HepG2 (cell line): ENCODE data around the gene MED13. TPM values are rescaled to one million over a fixed set of nuclear protein-coding genes. Genes with fewer than 3 reads are reported as not detected.

Experiments used
- ATAC-seq: fragments of 200-7000 bp; cut with Tn5 transposase; 3 replicates; pipeline ENCODE4 v1.9.1; 2020; ENCODE audit warnings: mild to moderate bottlenecking, moderate library complexity
- BruUV-seq: library from RNA; stranded (reverse); fragments of 400-500 nt; replicated peaks from 2 replicates; lab custom pipeline; 2021; lab: Mats Ljungman, UMichigan
- CTCF ChIA-PET: fragments of 300-600 bp; formaldehyde crosslinking; extraction: SDS; loops from one replicate; lab custom pipeline; 2021; ENCODE audit warnings: low total read pairs, inconsistent platforms, low intra/inter-chr PET ratio; lab: Yijun Ruan, JAX
- POLR2A ChIA-PET: fragments of 350-600 bp; sonication (Branson Sonifier 250); formaldehyde crosslinking; loops from one replicate; lab custom pipeline; 2020; ENCODE audit warnings: antibody characterized with exemption, inconsistent platforms; lab: Yijun Ruan, JAX
- DNase-seq: peaks from one replicate; pipeline ENCODE4 v3.0.0-alpha.2; 2015; ENCODE audit warnings: low spot score
- FAIRE-seq: peaks from 3 replicates; lab custom pipeline; 2011; peaks lifted over from hg19 to GRCh38; lab: Jason Lieb, UNC
- H2AFZ ChIP-seq: one replicate; pipeline ENCODE4 v1.6.1; 2011; ENCODE audit warnings: low read length, inconsistent platforms
- H3K27ac ChIP-seq: fragments of 300-600 bp; 3 replicates; pipeline ENCODE4 v1.8.0; 2011; ENCODE audit warnings: mixed run types, mild to moderate bottlenecking, mixed read lengths, low read length, inconsistent platforms; ENCODE audit not compliant: insufficient read depth; ENCODE audit errors: extremely low read length
- H3K27me3 ChIP-seq, 2 experiments: fragments of 200-600 bp in 1 of 2; 2 replicates in 1 of 2; 3 replicates in 1 of 2; pipeline versions ENCODE4 v1.6.0 to v1.8.0; 2011; ENCODE audit warnings: low read length in 2 of 2, mild to moderate bottlenecking in 2 of 2, moderate library complexity in 2 of 2, inconsistent platforms in 1 of 2; ENCODE audit not compliant: insufficient read depth in 2 of 2, control insufficient read depth in 1 of 2
- H3K36me3 ChIP-seq, 2 experiments: fragments of 200-600 bp in 1 of 2; replicated peaks in 1 of 2; 2 replicates in 1 of 2; 3 replicates in 1 of 2; pipeline versions ENCODE4 v1.5.1 to v1.8.0; 2011; ENCODE audit warnings: low read length in 2 of 2, inconsistent platforms in 1 of 2; ENCODE audit not compliant: insufficient read depth in 2 of 2, control insufficient read depth in 1 of 2
- H3K4me1 ChIP-seq: 2 replicates; pipeline ENCODE4 v1.5.1; 2012; ENCODE audit warnings: low read length, inconsistent platforms; ENCODE audit not compliant: insufficient read depth
- H3K4me2 ChIP-seq: 2 replicates; pipeline ENCODE4 v1.6.0; 2011; ENCODE audit warnings: low read depth, low read length, inconsistent platforms
- H3K4me3 ChIP-seq, 3 experiments: fragments of 200-600 bp in 1 of 3; sonication (generic), shearing (Covaris generic) in 1 of 3; replicated peaks in 1 of 3; 2 replicates each; pipeline ENCODE4 v1.5.1; 2011 to 2016; ENCODE audit warnings: low read length in 3 of 3, inconsistent platforms in 2 of 3, low read depth in 2 of 3, mild to moderate bottlenecking in 2 of 3, control low read depth in 1 of 3, mixed read lengths in 1 of 3; ENCODE audit not compliant: insufficient read depth in 1 of 3
- H3K79me2 ChIP-seq: one replicate; pipeline ENCODE4 v1.6.1; 2011; ENCODE audit warnings: low read length, inconsistent platforms; ENCODE audit not compliant: insufficient read depth
- H3K9ac ChIP-seq: 2 replicates; pipeline ENCODE4 v1.6.0; 2011; ENCODE audit warnings: mild to moderate bottlenecking, low read depth, low read length, inconsistent platforms; ENCODE audit not compliant: insufficient read depth
- H3K9me3 ChIP-seq: 2 replicates; pipeline ENCODE4 v1.5.1; 2012; ENCODE audit warnings: mild to moderate bottlenecking, low read length
- H4K20me1 ChIP-seq: 2 replicates; pipeline ENCODE4 v1.6.0; 2011; ENCODE audit warnings: inconsistent platforms, mild to moderate bottlenecking, low read length, moderate library complexity; ENCODE audit not compliant: insufficient read depth
- ARID2 ChIP-seq: sonication (generic); formaldehyde crosslinking; IDR thresholded peaks from 2 replicates; pipeline ENCODE4 v1.8.1; 2022; ENCODE audit warnings: mild to moderate bottlenecking, missing genetic modification reagents, borderline replicate concordance
- MAFF ChIP-seq: IDR thresholded peaks from 2 replicates; pipeline ENCODE4 v1.6.1; 2011; ENCODE audit warnings: low read depth, low read length, improper control_type of control experiment
- MAFK ChIP-seq, 2 experiments: IDR thresholded peaks in 1 of 2; conservative IDR thresholded peaks in 1 of 2; 2 replicates each; pipeline ENCODE4 v1.6.1; 2011; ENCODE audit warnings: improper control_type of control experiment in 2 of 2, low read length in 2 of 2
- MZF1 ChIP-seq: sonication (generic); formaldehyde crosslinking; IDR thresholded peaks from 2 replicates; pipeline ENCODE4 v1.8.1; 2023; ENCODE audit warnings: mild to moderate bottlenecking, missing genetic modification reagents, borderline replicate concordance
- PHF20 ChIP-seq: sonication (generic); formaldehyde crosslinking; IDR thresholded peaks from 2 replicates; pipeline ENCODE4 v1.5.0; 2020; ENCODE audit warnings: mild to moderate bottlenecking, missing genetic modification reagents
- SALL2 ChIP-seq: sonication (generic); formaldehyde crosslinking; IDR thresholded peaks from 2 replicates; pipeline ENCODE4 v1.8.1; 2023; ENCODE audit warnings: mild to moderate bottlenecking, missing genetic modification reagents, inconsistent platforms
- TOE1 ChIP-seq: sonication (generic); formaldehyde crosslinking; IDR thresholded peaks from 2 replicates; pipeline ENCODE4 v1.4.0; 2020; ENCODE audit warnings: mild to moderate bottlenecking, missing genetic modification reagents
- ZFP82 ChIP-seq: sonication (generic); formaldehyde crosslinking; IDR thresholded peaks from 2 replicates; pipeline ENCODE4 v1.5.1; 2020; ENCODE audit warnings: mild to moderate bottlenecking, missing genetic modification reagents, borderline replicate concordance
- ZNF441 ChIP-seq: sonication (generic); formaldehyde crosslinking; IDR thresholded peaks from 2 replicates; pipeline ENCODE4 v1.7.0; 2021; ENCODE audit warnings: missing genetic modification reagents, borderline replicate concordance
- ZSCAN30 ChIP-seq: sonication (generic); formaldehyde crosslinking; IDR thresholded peaks from 2 replicates; pipeline ENCODE4 v1.5.0; 2020; ENCODE audit warnings: mild to moderate bottlenecking, missing genetic modification reagents
- WGBS: methylation state at CpG from one replicate; pipeline ENCODE4 v1.1.6; 2017; ENCODE audit warnings: low lambda C conversion rate; 5-methylcytosine and 5-hydroxymethylcytosine counted together
- in situ Hi-C: cut with HindIII; loops from 2 replicates; pipeline ENCODE4 v1.10.0; 2017; ENCODE audit warnings: low pct_unique_long_range_greater_than_20kb; ENCODE audit not compliant: extremely low pct_ligation_motif_present
- intact Hi-C: fragments of 100-400 bp; cut with micrococcal nuclease; formaldehyde crosslinking; loops from one replicate; pipeline ENCODE4 v1.10.0; 2022; ENCODE audit not compliant: unreplicated experiment
- polyA plus RNA-seq, 8 experiments: library from polyadenylated mRNA; depleted of rRNA in 3 of 8; stranded (reverse) in 7 of 8; unstranded in 1 of 8; fragments of >200 nt; fragmentation: Illumina TruSeq in 4 of 8; extraction: Trizol in 4 of 8; gene quantifications; 2 replicates each; pipeline versions ENCODE4 v1.2.1 to v1.2.3, GENCODE V29; 2011 to 2016; ENCODE audit warnings: low read depth in 4 of 8, missing spikeins in 1 of 8, mixed read lengths in 1 of 8; ENCODE audit not compliant: insufficient read depth in 1 of 8
- total RNA-seq, 5 experiments: library from RNA; depleted of rRNA; stranded (reverse); fragments of >200 nt; fragmentation: Illumina TruSeq; extraction: Trizol; gene quantifications; 2 replicates each; pipeline ENCODE4 v1.2.3, GENCODE V29; 2016; ENCODE audit warnings: low read depth in 1 of 5
- TF ChIP-seq, protein P1 (sequence below): sonication (generic); formaldehyde crosslinking; IDR thresholded peaks from 2 replicates; pipeline ENCODE4 v1.4.0; 2020; ENCODE audit warnings: missing genetic modification reagents, mild to moderate bottlenecking, borderline replicate concordance

MED13 gene
- total and polyA plus RNA-seq, 2 of the 13 experiments (the other 11 are each of a cell fraction or from before 2014, with no cell fraction given): 27.4 to 69.1 TPM

DNA sequence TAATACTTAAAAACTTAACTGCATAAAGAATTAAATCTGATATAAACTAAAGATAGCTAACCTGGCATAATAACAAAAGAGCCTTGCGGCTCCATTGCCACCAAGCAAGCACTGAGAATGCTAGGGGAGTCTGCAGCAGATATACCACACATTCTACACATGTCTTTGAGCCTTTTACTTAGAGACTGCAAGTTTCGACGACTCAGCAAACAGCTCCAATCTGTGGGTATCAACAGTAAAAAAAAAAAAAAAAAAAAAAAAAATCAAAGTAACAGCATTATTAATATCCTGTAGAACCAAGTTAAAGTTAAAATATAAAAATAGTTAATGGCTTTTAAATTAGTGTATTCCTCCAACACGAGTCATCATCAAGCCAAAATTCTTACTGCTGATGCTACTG lies 109.5 kb downstream of the MED13 start:
- TF ChIP-seq ZNF441 (no peak), MZF1 (CRISPR knock-in tag) (no peak), MAFK (conservative IDR thresholded peaks at IDR 0.05 in 1 of 2, IDR thresholded peaks at IDR 0.05 in 1 of 2; ENCODE audit: low read length in 2 of 2) (peak; percentile 97 to 98), PHF20 (CRISPR knock-in tag) (no peak), ZFP82 (CRISPR knock-in tag) (no peak), MAFF (peak; percentile 98), TOE1 (CRISPR knock-in tag) (no peak), ARID2 (CRISPR knock-in tag) (no peak), SALL2 (CRISPR knock-in tag) (no peak), ZSCAN30 (no peak)
- TF ChIP-seq, protein P1, sequence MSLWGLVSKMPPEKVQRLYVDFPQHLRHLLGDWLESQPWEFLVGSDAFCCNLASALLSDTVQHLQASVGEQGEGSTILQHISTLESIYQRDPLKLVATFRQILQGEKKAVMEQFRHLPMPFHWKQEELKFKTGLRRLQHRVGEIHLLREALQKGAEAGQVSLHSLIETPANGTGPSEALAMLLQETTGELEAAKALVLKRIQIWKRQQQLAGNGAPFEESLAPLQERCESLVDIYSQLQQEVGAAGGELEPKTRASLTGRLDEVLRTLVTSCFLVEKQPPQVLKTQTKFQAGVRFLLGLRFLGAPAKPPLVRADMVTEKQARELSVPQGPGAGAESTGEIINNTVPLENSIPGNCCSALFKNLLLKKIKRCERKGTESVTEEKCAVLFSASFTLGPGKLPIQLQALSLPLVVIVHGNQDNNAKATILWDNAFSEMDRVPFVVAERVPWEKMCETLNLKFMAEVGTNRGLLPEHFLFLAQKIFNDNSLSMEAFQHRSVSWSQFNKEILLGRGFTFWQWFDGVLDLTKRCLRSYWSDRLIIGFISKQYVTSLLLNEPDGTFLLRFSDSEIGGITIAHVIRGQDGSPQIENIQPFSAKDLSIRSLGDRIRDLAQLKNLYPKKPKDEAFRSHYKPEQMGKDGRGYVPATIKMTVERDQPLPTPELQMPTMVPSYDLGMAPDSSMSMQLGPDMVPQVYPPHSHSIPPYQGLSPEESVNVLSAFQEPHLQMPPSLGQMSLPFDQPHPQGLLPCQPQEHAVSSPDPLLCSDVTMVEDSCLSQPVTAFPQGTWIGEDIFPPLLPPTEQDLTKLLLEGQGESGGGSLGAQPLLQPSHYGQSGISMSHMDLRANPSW (CRISPR knock-in tag): no peak
- BruUV-seq: no TSS peak
- ChIA-PET POLR2A (no interaction called here), CTCF (no interaction called here)
- no peaks in the 10 kb centered on the region for H3K27me3 ChIP-seq
- in situ Hi-C loops: no loop called here
- H3K79me2 ChIP-seq: no peaks in the 10 kb centered on the region
- no peak for DNase-seq
- WGBS: 94% methylated on average over 4 of the region's 4 CpGs
- peaks cover 30 to 78% of the 10 kb centered on the region in 2 experiments for H3K36me3 ChIP-seq
- H4K20me1 ChIP-seq: no peaks in the 10 kb centered on the region
- no peak overlapping the region for H3K9ac ChIP-seq
- no peaks in the 10 kb centered on the region for H3K4me1 ChIP-seq
- no peak for FAIRE-seq
- ATAC-seq: no peak
- no peak overlapping the region for H3K27ac ChIP-seq
- H3K4me2 ChIP-seq: no peak overlapping the region
- intact Hi-C loops: no loop called here
- no peak overlapping the region for H3K4me3 ChIP-seq
- no peak overlapping the region for H2AFZ ChIP-seq
- H3K9me3 ChIP-seq: no peaks in the 10 kb centered on the region
